HepG2 (cell line): ENCODE results near the gene SGK1. TPM values are rescaled to one million over a fixed set of nuclear protein-coding genes. Genes with fewer than 3 reads are reported as not detected.

Source experiments
- ATAC-seq: fragments of 200-7000 bp; cut with Tn5 transposase; 3 replicates; pipeline ENCODE4 v1.9.1; 2020; ENCODE audit warnings: mild to moderate bottlenecking, moderate library complexity
- BruUV-seq: library from RNA; stranded (reverse); fragments of 400-500 nt; replicated peaks from 2 replicates; lab custom pipeline; 2021; lab: Mats Ljungman, UMichigan
- CTCF ChIA-PET: fragments of 300-600 bp; formaldehyde crosslinking; extraction: SDS; loops from one replicate; lab custom pipeline; 2021; ENCODE audit warnings: low total read pairs, inconsistent platforms, low intra/inter-chr PET ratio; lab: Yijun Ruan, JAX
- POLR2A ChIA-PET: fragments of 350-600 bp; sonication (Branson Sonifier 250); formaldehyde crosslinking; loops from one replicate; lab custom pipeline; 2020; ENCODE audit warnings: antibody characterized with exemption, inconsistent platforms; lab: Yijun Ruan, JAX
- DNase-seq: peaks from one replicate; pipeline ENCODE4 v3.0.0-alpha.2; 2015; ENCODE audit warnings: low spot score
- FAIRE-seq: peaks from 3 replicates; lab custom pipeline; 2011; peaks lifted over from hg19 to GRCh38; lab: Jason Lieb, UNC
- H2AFZ ChIP-seq: one replicate; pipeline ENCODE4 v1.6.1; 2011; ENCODE audit warnings: low read length, inconsistent platforms
- H3K27ac ChIP-seq: fragments of 300-600 bp; 3 replicates; pipeline ENCODE4 v1.8.0; 2011; ENCODE audit warnings: mixed run types, mild to moderate bottlenecking, mixed read lengths, low read length, inconsistent platforms; ENCODE audit not compliant: insufficient read depth; ENCODE audit errors: extremely low read length
- H3K27me3 ChIP-seq, 2 experiments: fragments of 200-600 bp in 1 of 2; 2 replicates in 1 of 2; 3 replicates in 1 of 2; pipeline versions ENCODE4 v1.6.0 to v1.8.0; 2011; ENCODE audit warnings: low read length in 2 of 2, mild to moderate bottlenecking in 2 of 2, moderate library complexity in 2 of 2, inconsistent platforms in 1 of 2; ENCODE audit not compliant: insufficient read depth in 2 of 2, control insufficient read depth in 1 of 2
- H3K36me3 ChIP-seq, 2 experiments: fragments of 200-600 bp in 1 of 2; replicated peaks in 1 of 2; 2 replicates in 1 of 2; 3 replicates in 1 of 2; pipeline versions ENCODE4 v1.5.1 to v1.8.0; 2011; ENCODE audit warnings: low read length in 2 of 2, inconsistent platforms in 1 of 2; ENCODE audit not compliant: insufficient read depth in 2 of 2, control insufficient read depth in 1 of 2
- H3K4me1 ChIP-seq: 2 replicates; pipeline ENCODE4 v1.5.1; 2012; ENCODE audit warnings: low read length, inconsistent platforms; ENCODE audit not compliant: insufficient read depth
- H3K4me2 ChIP-seq: 2 replicates; pipeline ENCODE4 v1.6.0; 2011; ENCODE audit warnings: low read depth, low read length, inconsistent platforms
- H3K4me3 ChIP-seq, 3 experiments: fragments of 200-600 bp in 1 of 3; sonication (generic), shearing (Covaris generic) in 1 of 3; replicated peaks in 1 of 3; 2 replicates each; pipeline ENCODE4 v1.5.1; 2011 to 2016; ENCODE audit warnings: low read length in 3 of 3, inconsistent platforms in 2 of 3, low read depth in 2 of 3, mild to moderate bottlenecking in 2 of 3, control low read depth in 1 of 3, mixed read lengths in 1 of 3; ENCODE audit not compliant: insufficient read depth in 1 of 3
- H3K79me2 ChIP-seq: one replicate; pipeline ENCODE4 v1.6.1; 2011; ENCODE audit warnings: low read length, inconsistent platforms; ENCODE audit not compliant: insufficient read depth
- H3K9ac ChIP-seq: 2 replicates; pipeline ENCODE4 v1.6.0; 2011; ENCODE audit warnings: mild to moderate bottlenecking, low read depth, low read length, inconsistent platforms; ENCODE audit not compliant: insufficient read depth
- H3K9me3 ChIP-seq: 2 replicates; pipeline ENCODE4 v1.5.1; 2012; ENCODE audit warnings: mild to moderate bottlenecking, low read length
- H4K20me1 ChIP-seq: 2 replicates; pipeline ENCODE4 v1.6.0; 2011; ENCODE audit warnings: inconsistent platforms, mild to moderate bottlenecking, low read length, moderate library complexity; ENCODE audit not compliant: insufficient read depth
- ASH2L ChIP-seq: fragments of 300-600, 200-600 bp; sonication (generic); IDR thresholded peaks from 2 replicates; pipeline ENCODE4 v1.7.0; 2017; ENCODE audit warnings: low read depth, mild to moderate bottlenecking, moderate library complexity, mixed read lengths, low read length; ENCODE audit not compliant: insufficient read length
- CBFB ChIP-seq: sonication (generic); formaldehyde crosslinking; IDR thresholded peaks from 2 replicates; pipeline ENCODE4 v1.4.0; 2020; ENCODE audit warnings: missing genetic modification reagents
- CCAR2 ChIP-seq: fragments of 200-400 bp; formaldehyde crosslinking; optimal IDR thresholded peaks from 2 replicates; pipeline ENCODE3; 2018; ENCODE audit warnings: low read depth, mild to moderate bottlenecking, low read length, moderate library complexity
- CENPT ChIP-seq: sonication (generic); formaldehyde crosslinking; IDR thresholded peaks from 2 replicates; pipeline ENCODE4 v1.8.0; 2022; ENCODE audit warnings: low read depth, mild to moderate bottlenecking, moderate library complexity, missing genetic modification reagents
- HNRNPK ChIP-seq: fragments of 200-400 bp; formaldehyde crosslinking; IDR thresholded peaks from 2 replicates; pipeline ENCODE4 v1.6.1; 2018; ENCODE audit warnings: low read length, low read depth, moderate library complexity, mild to moderate bottlenecking; ENCODE audit not compliant: poor library complexity, severe bottlenecking
- NFE2 ChIP-seq: sonication (generic); formaldehyde crosslinking; IDR thresholded peaks from 2 replicates; pipeline ENCODE4 v1.4.0; 2020; ENCODE audit warnings: missing genetic modification reagents
- PCBP2 ChIP-seq: fragments of 200-400 bp; formaldehyde crosslinking; optimal IDR thresholded peaks from 2 replicates; pipeline ENCODE3; 2018; ENCODE audit warnings: low read length, low read depth; ENCODE audit not compliant: poor library complexity, severe bottlenecking
- RARG ChIP-seq: sonication (generic); formaldehyde crosslinking; IDR thresholded peaks from 2 replicates; pipeline ENCODE4 v1.4.0; 2020; ENCODE audit warnings: low read depth, mild to moderate bottlenecking, missing genetic modification reagents
- ZFY ChIP-seq: sonication (generic); formaldehyde crosslinking; IDR thresholded peaks from 2 replicates; pipeline ENCODE4 v1.4.0; 2020; ENCODE audit warnings: missing genetic modification reagents
- ZMYM4 ChIP-seq: sonication (generic); formaldehyde crosslinking; IDR thresholded peaks from 2 replicates; pipeline ENCODE4 v1.8.1; 2023; ENCODE audit warnings: mild to moderate bottlenecking, missing genetic modification reagents
- ZNF10 ChIP-seq: sonication (generic); formaldehyde crosslinking; IDR thresholded peaks from 2 replicates; pipeline ENCODE4 v1.4.0; 2020; ENCODE audit warnings: mild to moderate bottlenecking, low read depth, missing genetic modification reagents, borderline replicate concordance
- ZNF232 ChIP-seq: sonication (generic); formaldehyde crosslinking; IDR thresholded peaks from 2 replicates; pipeline ENCODE4 v1.4.0; 2020; ENCODE audit warnings: missing genetic modification reagents, borderline replicate concordance
- ZNF317 ChIP-seq: sonication (generic); formaldehyde crosslinking; IDR thresholded peaks from 2 replicates; pipeline ENCODE4 v1.5.0; 2020; ENCODE audit warnings: mild to moderate bottlenecking, missing genetic modification reagents
- ZNF567 ChIP-seq: sonication (generic); formaldehyde crosslinking; IDR thresholded peaks from 2 replicates; pipeline ENCODE4 v1.8.1; 2023; ENCODE audit warnings: mild to moderate bottlenecking, missing genetic modification reagents, borderline replicate concordance
- ZNF816 ChIP-seq: sonication (generic); formaldehyde crosslinking; IDR thresholded peaks from 2 replicates; pipeline ENCODE4 v1.8.0; 2022; ENCODE audit warnings: missing genetic modification reagents, mild to moderate bottlenecking, borderline replicate concordance
- WGBS: methylation state at CpG from one replicate; pipeline ENCODE4 v1.1.6; 2017; ENCODE audit warnings: low lambda C conversion rate; 5-methylcytosine and 5-hydroxymethylcytosine counted together
- in situ Hi-C: cut with HindIII; loops from 2 replicates; pipeline ENCODE4 v1.10.0; 2017; ENCODE audit warnings: low pct_unique_long_range_greater_than_20kb; ENCODE audit not compliant: extremely low pct_ligation_motif_present
- intact Hi-C: fragments of 100-400 bp; cut with micrococcal nuclease; formaldehyde crosslinking; loops from one replicate; pipeline ENCODE4 v1.10.0; 2022; ENCODE audit not compliant: unreplicated experiment
- polyA plus RNA-seq, 8 experiments: library from polyadenylated mRNA; depleted of rRNA in 3 of 8; stranded (reverse) in 7 of 8; unstranded in 1 of 8; fragments of >200 nt; fragmentation: Illumina TruSeq in 4 of 8; extraction: Trizol in 4 of 8; gene quantifications; 2 replicates each; pipeline versions ENCODE4 v1.2.1 to v1.2.3, GENCODE V29; 2011 to 2016; ENCODE audit warnings: low read depth in 4 of 8, missing spikeins in 1 of 8, mixed read lengths in 1 of 8; ENCODE audit not compliant: insufficient read depth in 1 of 8
- total RNA-seq, 5 experiments: library from RNA; depleted of rRNA; stranded (reverse); fragments of >200 nt; fragmentation: Illumina TruSeq; extraction: Trizol; gene quantifications; 2 replicates each; pipeline ENCODE4 v1.2.3, GENCODE V29; 2016; ENCODE audit warnings: low read depth in 1 of 5

Gene SGK1
- total and polyA plus RNA-seq, 2 of the 13 experiments (the other 11 are each of a cell fraction or from before 2014, with no cell fraction given), result 56.1 to 56.2 TPM

DNA sequence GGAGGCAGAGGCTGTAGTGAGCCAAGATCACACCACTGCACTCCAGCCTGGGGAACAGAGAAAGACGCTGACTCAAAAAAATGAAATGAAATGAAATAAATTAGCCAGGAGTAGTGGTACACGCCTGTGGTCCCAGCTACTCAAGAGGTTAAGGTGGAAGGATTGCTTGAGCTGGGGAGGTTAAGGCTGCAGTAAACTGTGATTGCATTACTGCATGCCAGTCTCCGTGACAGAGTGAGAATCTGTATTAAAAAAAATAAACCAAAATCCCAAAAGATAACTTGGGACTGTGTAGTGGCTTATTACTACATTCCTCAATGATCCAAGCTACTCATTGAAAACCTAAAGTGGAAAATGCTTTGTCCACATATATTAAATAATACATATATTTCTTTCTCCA is 87.0 kb downstream of the SGK1 start:
- H3K27me3 ChIP-seq, result no peaks in the 10 kb centered on the region
- H3K36me3 ChIP-seq, result no peaks in the 10 kb centered on the region
- ATAC-seq (no peak), DNase-seq (no peak), FAIRE-seq (no peak)
- H3K27ac ChIP-seq, result no peak overlapping the region
- H2AFZ ChIP-seq, result no peak overlapping the region
- in situ Hi-C loops, result no loop called here
- TF ChIP-seq HNRNPK, result no peak
- TF ChIP-seq ZMYM4 (CRISPR knock-in tag), result no peak
- no peak for TF ChIP-seq ZNF816
- no peak for TF ChIP-seq PCBP2
- TF ChIP-seq ZNF10 (CRISPR knock-in tag), result no peak
- no peak for TF ChIP-seq ZFY (CRISPR knock-in tag)
- TF ChIP-seq ZNF232 (CRISPR knock-in tag), result no peak
- no peak for TF ChIP-seq CBFB (CRISPR knock-in tag)
- no peak for TF ChIP-seq CCAR2
- TF ChIP-seq RARG (CRISPR knock-in tag), result no peak
- no peak for TF ChIP-seq ZNF317 (CRISPR knock-in tag)
- TF ChIP-seq CENPT (CRISPR knock-in tag), result no peak
- TF ChIP-seq ASH2L, result no peak
- no peak for TF ChIP-seq NFE2 (CRISPR knock-in tag)
- TF ChIP-seq ZNF567 (CRISPR knock-in tag), result no peak
- ChIA-PET POLR2A (no interaction called here), CTCF (no interaction called here)
- no peaks in the 10 kb centered on the region for H3K9me3 ChIP-seq
- H3K4me2 ChIP-seq, result no peak overlapping the region
- 47% methylated on average over 3 of the region's 3 CpGs for whole genome bisulfite sequencing
- H4K20me1 ChIP-seq, result no peaks in the 10 kb centered on the region
- no peak overlapping the region for H3K4me3 ChIP-seq
- BruUV-seq, result no TSS peak
- H3K9ac ChIP-seq, result no peak overlapping the region
- no peaks in the 10 kb centered on the region for H3K79me2 ChIP-seq
- intact Hi-C loops, result no loop called here
- H3K4me1 ChIP-seq, result no peaks in the 10 kb centered on the region
